Measurements from ENCODE around the gene RAP1GDS1. TPM values are rescaled to one million over a fixed set of nuclear protein-coding genes. Genes with fewer than 3 reads are reported as not detected.

The RAP1GDS1 gene, protein sequence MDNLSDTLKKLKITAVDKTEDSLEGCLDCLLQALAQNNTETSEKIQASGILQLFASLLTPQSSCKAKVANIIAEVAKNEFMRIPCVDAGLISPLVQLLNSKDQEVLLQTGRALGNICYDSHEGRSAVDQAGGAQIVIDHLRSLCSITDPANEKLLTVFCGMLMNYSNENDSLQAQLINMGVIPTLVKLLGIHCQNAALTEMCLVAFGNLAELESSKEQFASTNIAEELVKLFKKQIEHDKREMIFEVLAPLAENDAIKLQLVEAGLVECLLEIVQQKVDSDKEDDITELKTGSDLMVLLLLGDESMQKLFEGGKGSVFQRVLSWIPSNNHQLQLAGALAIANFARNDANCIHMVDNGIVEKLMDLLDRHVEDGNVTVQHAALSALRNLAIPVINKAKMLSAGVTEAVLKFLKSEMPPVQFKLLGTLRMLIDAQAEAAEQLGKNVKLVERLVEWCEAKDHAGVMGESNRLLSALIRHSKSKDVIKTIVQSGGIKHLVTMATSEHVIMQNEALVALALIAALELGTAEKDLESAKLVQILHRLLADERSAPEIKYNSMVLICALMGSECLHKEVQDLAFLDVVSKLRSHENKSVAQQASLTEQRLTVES
- 25.9 and 43.4 TPM in 2 replicates for total RNA-seq

DNA sequence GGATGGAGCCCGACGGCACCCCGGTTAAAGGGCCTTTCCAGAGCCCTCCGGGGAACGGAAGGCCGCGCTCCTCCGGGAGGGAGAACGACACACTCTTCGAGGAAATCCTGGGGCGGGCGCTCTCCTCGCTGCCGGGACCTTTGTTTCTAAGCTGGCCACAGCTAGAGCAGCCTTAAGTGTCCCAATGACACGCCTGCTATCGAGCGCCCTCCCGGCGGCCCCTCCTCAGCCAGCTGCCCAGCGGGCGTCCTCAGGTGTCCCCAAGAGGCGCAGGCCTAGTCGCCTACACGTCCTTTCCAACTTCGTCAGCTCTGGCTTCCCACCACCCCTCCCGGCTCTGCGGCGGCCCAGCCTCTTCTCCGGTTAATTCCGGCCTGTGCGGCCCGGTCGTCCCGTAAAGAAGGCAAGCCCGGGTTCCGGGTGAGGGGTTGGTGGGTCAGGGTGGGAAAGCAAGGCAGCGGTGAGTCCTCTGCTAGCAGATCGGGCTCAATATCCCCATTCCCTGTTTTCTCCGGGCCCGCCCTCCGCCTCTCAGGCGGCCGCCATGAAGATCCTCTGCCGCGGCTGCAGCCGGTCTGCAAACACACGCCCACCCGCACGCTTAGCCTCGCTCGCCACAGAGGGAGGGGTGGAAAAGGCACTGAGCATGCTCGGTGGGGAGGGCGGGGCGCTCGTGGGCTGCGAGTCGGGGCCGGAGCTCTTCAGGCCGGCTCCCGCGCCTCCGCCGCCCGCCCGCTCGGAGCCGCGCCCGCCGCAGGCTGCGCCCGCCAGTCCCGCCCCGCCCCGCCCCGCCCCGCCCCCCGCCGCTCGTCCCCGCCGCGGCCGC, at the start of gene RAP1GDS1:
TSS of gene RAP1GDS1 (plus strand) at position 806 of the 826 bp plus-strand sequence. CDS start 182 bp downstream, outside the sequence.

Other genes starting within 250 kb of the RAP1GDS1 start
- gene STPG2, start 117.9 kb upstream of the RAP1GDS1 start, total RNA-seq = not detected in 2 replicates